ENCODE measurements around the gene BBIP1. TPM values are rescaled to one million over a fixed set of nuclear protein-coding genes. Genes with fewer than 3 reads are reported as not detected.

The BBIP1 gene
- total RNA-seq, 2 experiments from 2014 or later: 17.1 to 21.9 TPM

DNA sequence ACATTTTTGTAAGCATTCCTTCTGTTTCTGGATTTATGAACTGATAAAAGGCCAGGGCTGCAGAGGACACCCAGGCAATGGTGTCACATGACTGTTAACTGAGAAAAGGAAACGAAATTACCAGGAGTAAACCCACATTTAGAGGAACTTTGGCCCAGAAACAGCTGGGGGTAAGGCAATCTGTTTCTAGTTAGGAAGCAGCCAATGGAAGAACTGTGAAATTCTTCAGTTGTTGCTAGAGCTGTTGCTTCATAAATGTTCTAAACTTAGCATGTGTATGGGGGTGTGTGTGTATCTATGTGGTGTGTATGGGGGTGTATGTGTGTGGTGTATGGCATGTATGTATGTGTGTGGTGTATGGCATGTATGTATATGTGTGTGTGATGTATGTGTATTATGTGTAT, 59.0 kb downstream of the BBIP1 start:
- CTCF ChIA-PET: interaction anchor here (1.5 kb wide), 1 partner anchor 56 kb away, joined by 4 read pairs; no protein-coding TSS in a partner anchor
- H3K27ac Mint-ChIP-seq: peak overlapping the region; percentile 96
- POLR2A ChIA-PET: interaction anchor here (0.5 to 6.8 kb wide), 13 partner anchors 9 to 127 kb away, joined by 3 to 102 read pairs (median 4); partner anchors contain the start of genes BBIP1, PDCD4 and SHOC2
- peak in 2 of 14 experiments; percentile 43 to 44 for DNase-seq
- Histone ChIP-seq H3K4me3 (ENCODE audit: low read length) (no peak overlapping the region), H3K27me3 (ENCODE audit: control insufficient read depth in 1 of 2, insufficient read depth in 2 of 2, low read length in 2 of 2) (no peaks in the 10 kb centered on the region), H3K4me1 (ENCODE audit: insufficient read depth, low read length) (peaks cover 86% of the 10 kb centered on the region), H3K27ac (ENCODE audit: low read depth in 1 of 2, low read length in 2 of 2) (peak overlapping the region; percentile 88 to 92), H3K36me3 (ENCODE audit: insufficient read depth, low read length) (no peaks in the 10 kb centered on the region), H3K9me3 (ENCODE audit: control insufficient read depth in 1 of 2, insufficient read depth in 1 of 2, low read length in 2 of 2) (no peaks in the 10 kb centered on the region)
- TF ChIP-seq, protein P1, sequence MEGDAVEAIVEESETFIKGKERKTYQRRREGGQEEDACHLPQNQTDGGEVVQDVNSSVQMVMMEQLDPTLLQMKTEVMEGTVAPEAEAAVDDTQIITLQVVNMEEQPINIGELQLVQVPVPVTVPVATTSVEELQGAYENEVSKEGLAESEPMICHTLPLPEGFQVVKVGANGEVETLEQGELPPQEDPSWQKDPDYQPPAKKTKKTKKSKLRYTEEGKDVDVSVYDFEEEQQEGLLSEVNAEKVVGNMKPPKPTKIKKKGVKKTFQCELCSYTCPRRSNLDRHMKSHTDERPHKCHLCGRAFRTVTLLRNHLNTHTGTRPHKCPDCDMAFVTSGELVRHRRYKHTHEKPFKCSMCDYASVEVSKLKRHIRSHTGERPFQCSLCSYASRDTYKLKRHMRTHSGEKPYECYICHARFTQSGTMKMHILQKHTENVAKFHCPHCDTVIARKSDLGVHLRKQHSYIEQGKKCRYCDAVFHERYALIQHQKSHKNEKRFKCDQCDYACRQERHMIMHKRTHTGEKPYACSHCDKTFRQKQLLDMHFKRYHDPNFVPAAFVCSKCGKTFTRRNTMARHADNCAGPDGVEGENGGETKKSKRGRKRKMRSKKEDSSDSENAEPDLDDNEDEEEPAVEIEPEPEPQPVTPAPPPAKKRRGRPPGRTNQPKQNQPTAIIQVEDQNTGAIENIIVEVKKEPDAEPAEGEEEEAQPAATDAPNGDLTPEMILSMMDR (IDR thresholded peaks at IDR 0.05): no peak
- ATAC-seq (ENCODE audit: poor library complexity): no peak
- no peaks in the 10 kb centered on the region for H3K9me3 Mint-ChIP-seq
- intact Hi-C loops (cut with DNase I, micrococcal nuclease): loop anchor here in 1 of 2 experiments (1.0 kb wide), 1 partner anchor 12 kb away; no protein-coding TSS in a partner anchor
- peaks cover 91% of the 10 kb centered on the region for H3K4me1 Mint-ChIP-seq (ENCODE audit: low read depth)
- H3K36me3 Mint-ChIP-seq (ENCODE audit: low read depth): no peaks in the 10 kb centered on the region
- no peaks in the 10 kb centered on the region for H3K27me3 Mint-ChIP-seq
- peak overlapping the region; percentile 18 for H3K4me3 Mint-ChIP-seq

DNA sequence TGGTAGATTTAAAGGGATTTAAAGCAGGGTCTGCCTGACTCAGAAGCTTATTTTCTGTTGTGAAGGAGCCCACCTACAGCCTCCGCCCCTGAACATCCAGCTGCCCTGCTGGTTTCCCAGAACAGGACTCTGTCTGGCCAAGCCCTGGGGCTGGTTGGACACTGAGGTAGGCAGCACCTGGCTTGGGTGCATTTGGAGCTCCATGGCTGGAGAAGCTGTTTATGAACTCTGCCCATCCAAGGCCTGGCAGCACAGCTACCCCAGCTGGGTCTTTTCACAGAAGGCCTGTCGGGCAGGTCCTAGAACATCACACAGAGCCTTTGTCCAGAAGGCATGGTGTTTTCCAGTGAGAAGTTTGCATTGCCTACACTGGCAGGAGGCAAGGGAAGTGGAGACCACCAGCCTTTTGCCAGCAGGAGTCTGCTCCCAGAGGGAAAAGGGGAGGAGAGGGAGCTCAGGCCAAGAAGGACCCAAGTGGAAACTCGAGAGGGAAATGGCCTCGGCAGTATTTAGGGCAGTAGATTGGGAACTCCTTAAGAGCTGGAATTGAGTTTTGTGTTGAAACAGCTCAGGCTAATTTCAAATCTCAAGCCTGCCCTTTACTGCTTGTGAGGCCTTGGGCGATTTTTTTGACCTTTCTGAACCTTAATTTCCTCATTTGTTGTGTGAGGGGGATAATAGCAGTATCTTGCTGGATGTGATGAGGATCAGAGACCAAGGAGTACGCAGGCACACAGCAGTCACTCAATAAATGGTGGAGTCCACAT, 59.6 kb downstream of the BBIP1 start:
- TF ChIP-seq, protein P1 (IDR thresholded peaks at IDR 0.05): no peak
- H3K27ac ChIP-seq (ENCODE audit: low read depth in 1 of 2, low read length in 2 of 2): peak overlapping the region; percentile 88 to 92
- DNase-seq: no peak
- no peaks in the 10 kb centered on the region for H3K27me3 ChIP-seq (ENCODE audit: control insufficient read depth in 1 of 2, insufficient read depth in 2 of 2, low read length in 2 of 2)
- no peaks in the 10 kb centered on the region for H3K36me3 Mint-ChIP-seq (ENCODE audit: low read depth)
- no peaks in the 10 kb centered on the region for H3K9me3 Mint-ChIP-seq
- peaks cover 89% of the 10 kb centered on the region for H3K4me1 Mint-ChIP-seq (ENCODE audit: low read depth)
- peak overlapping the region; percentile 96 for H3K27ac Mint-ChIP-seq
- ATAC-seq (ENCODE audit: poor library complexity): no peak
- no peaks in the 10 kb centered on the region for H3K9me3 ChIP-seq (ENCODE audit: control insufficient read depth in 1 of 2, insufficient read depth in 1 of 2, low read length in 2 of 2)
- ChIA-PET CTCF (interaction anchor here (2.2 kb wide), 1 partner anchor 17 kb away, joined by 6 read pairs; no protein-coding TSS in a partner anchor), POLR2A (interaction anchor here (0.5 to 6.8 kb wide), 10 partner anchors 8 to 126 kb away, joined by 3 to 102 read pairs (median 4); partner anchors contain the start of gene PDCD4)
- peak overlapping the region; percentile 18 for H3K4me3 Mint-ChIP-seq
- no peaks in the 10 kb centered on the region for H3K36me3 ChIP-seq (ENCODE audit: insufficient read depth, low read length)
- intact Hi-C loops (cut with DNase I, micrococcal nuclease): no loop called here
- peaks cover 87% of the 10 kb centered on the region for H3K4me1 ChIP-seq (ENCODE audit: insufficient read depth, low read length)
- H3K4me3 ChIP-seq (ENCODE audit: low read length): no peak overlapping the region
- H3K27me3 Mint-ChIP-seq: no peaks in the 10 kb centered on the region

DNA sequence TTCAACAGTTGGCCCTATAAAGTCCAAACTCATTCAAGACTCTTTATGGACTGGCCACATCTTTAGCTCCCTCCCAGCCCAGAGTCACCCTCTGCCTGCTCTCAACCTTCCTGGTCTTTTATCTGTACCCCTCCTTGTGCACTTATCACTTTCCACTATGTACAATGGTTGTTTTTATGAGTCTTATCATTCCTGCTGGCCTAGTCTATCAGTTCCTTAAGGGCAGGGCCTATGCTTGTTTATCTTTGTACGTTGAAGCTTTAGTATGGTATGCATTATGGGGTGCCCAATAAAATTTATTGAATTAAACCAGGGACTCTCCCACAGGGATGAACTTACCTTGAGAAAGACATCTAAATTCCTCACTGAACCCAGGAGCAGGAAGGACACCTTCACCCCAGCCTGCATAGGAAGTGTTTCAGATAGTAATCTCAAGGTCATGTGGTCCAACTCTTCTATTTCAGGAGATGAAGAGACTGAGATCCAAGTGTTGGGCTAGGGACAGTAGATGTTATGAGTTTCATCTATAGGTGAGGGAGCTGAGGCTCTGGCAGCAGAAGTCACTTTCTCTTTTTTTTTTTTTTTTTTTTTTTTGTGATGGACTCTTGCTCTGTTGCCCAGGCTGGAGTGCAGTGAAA, 60.6 kb downstream of the BBIP1 start:
- no peak overlapping the region for H3K4me3 ChIP-seq (ENCODE audit: low read length)
- H3K4me1 Mint-ChIP-seq (ENCODE audit: low read depth): peaks cover 89% of the 10 kb centered on the region
- peak overlapping the region; percentile 96 for H3K27ac Mint-ChIP-seq
- peaks cover 82% of the 10 kb centered on the region for H3K4me1 ChIP-seq (ENCODE audit: insufficient read depth, low read length)
- H3K27me3 Mint-ChIP-seq: no peaks in the 10 kb centered on the region
- intact Hi-C loops (cut with DNase I, micrococcal nuclease): no loop called here
- ChIA-PET POLR2A (interaction anchor here (0.9 to 6.8 kb wide), 13 partner anchors 9 to 61 kb away, joined by 3 to 102 read pairs (median 7); partner anchors contain the start of genes BBIP1, PDCD4 and SHOC2), CTCF (interaction anchor here (0.6 to 2.3 kb wide), 6 partner anchors 14 to 246 kb away, joined by 3 to 14 read pairs (median 6); partner anchors contain the start of gene PDCD4)
- peak overlapping the region; percentile 88 to 92 for H3K27ac ChIP-seq (ENCODE audit: low read depth in 1 of 2, low read length in 2 of 2)
- TF ChIP-seq, protein P1 (IDR thresholded peaks at IDR 0.05): no peak
- H3K9me3 ChIP-seq (ENCODE audit: control insufficient read depth in 1 of 2, insufficient read depth in 1 of 2, low read length in 2 of 2): no peaks in the 10 kb centered on the region
- peak overlapping the region; percentile 58 for H3K4me3 Mint-ChIP-seq
- no peaks in the 10 kb centered on the region for H3K36me3 Mint-ChIP-seq (ENCODE audit: low read depth)
- no peaks in the 10 kb centered on the region for H3K9me3 Mint-ChIP-seq
- DNase-seq: peak in 3 of 14 experiments; percentile 47 to 64 (median 52)
- ATAC-seq (ENCODE audit: poor library complexity): no peak
- no peaks in the 10 kb centered on the region for H3K36me3 ChIP-seq (ENCODE audit: insufficient read depth, low read length)
- H3K27me3 ChIP-seq (ENCODE audit: control insufficient read depth in 1 of 2, insufficient read depth in 2 of 2, low read length in 2 of 2): no peaks in the 10 kb centered on the region
